DMS153 treated with DMSO at 0.1 percent for 48 hours (cell line): Measurements from ENCODE around the gene LIMK2.
"Not testable (repeated sequence)": the region's sequence is repeated elsewhere in the genome, so short reads cannot be mapped to it uniquely, and the experiment has no call there.

Experiments
- DNase-seq: peaks from one replicate; lab custom pipeline; 2025; ENCODE audit not compliant: unreplicated experiment; lab: John Stamatoyannopoulos, UW

LIMK2 gene

DNA sequence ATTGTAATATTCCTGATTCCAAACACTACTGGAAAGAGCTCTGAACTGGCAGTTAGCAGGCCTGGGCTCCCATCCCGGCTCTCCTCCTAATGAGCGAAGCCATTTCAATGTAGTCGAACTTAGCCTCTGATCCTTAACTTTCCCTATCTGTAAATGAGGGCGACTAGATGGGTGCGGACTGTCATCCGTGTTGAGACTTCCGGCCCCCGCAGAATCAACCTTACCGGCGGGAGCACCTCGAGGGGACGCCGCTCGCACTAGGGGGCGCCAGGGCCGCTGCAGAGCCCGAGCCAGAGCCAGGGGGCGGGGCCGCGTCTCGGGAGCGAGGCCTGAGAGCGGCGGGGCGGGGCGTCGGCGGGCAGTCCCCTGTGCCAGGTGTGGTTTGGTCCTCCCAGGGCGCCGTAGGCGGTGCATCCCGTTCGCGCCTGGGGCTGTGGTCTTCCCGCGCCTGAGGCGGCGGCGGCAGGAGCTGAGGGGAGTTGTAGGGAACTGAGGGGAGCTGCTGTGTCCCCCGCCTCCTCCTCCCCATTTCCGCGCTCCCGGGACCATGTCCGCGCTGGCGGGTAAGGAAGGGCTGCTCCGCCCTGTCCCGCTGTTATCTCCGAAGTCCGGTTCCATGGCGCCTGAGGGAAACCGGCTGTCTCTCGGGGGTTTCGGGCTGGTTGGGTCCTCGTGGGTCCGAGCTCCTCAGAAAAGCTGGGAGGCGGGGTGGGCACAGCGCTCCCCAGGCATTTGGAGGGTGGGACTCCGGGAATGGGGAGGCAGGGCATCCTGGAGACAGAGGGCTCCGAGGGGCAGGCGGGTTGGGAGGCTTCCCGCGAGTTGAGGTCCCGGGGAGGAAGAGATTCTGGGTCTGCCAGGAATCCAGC, at the start of gene LIMK2:
Gene LIMK2 (plus strand): TSS at position 437 of the 869 bp plus-strand sequence. CDS start 111 bp downstream, at position 548.
- peak; percentile 95 for DNase-seq

DNA sequence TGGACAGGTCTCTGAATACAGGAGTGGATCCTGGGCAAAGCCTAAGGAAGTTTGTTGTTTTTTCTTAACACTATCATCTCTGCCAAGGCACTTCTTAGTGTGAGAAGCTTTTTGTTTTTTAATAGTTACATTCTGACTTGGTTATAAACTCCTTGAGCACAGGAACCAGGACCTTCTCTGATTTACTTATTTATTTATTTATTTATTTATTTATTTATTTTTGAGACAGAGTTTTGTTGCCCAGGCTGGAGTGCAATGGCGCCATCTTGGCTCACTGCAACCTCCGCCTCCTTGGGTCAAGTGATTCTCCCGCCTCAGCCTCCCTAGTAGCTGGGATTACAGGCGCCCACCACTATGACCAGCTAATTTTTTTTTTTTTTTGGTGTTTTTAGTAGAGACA, 41.1 kb upstream of the LIMK2 start:
- DNase-seq: no peak

DNA sequence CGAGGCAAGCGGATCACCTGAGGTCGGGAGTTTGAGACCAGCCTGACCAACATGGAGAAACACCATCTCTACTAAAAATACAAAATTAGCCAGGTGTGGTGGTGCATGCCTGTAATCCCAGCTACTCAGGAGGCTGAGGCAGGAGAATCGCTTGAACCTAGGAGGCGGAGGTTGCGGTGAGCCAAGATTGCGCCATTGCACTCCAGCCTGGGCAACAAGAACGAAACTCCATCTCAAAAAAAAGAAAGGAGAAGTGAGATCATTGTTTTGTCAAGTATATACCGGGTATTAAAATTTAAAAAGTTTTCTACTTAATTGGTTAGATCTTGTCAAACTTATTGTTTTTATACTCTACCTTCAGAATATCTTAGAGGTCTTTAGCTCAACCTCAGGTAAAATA, 40.4 kb upstream of the LIMK2 start:
- DNase-seq: not testable (repeated sequence)

DNA sequence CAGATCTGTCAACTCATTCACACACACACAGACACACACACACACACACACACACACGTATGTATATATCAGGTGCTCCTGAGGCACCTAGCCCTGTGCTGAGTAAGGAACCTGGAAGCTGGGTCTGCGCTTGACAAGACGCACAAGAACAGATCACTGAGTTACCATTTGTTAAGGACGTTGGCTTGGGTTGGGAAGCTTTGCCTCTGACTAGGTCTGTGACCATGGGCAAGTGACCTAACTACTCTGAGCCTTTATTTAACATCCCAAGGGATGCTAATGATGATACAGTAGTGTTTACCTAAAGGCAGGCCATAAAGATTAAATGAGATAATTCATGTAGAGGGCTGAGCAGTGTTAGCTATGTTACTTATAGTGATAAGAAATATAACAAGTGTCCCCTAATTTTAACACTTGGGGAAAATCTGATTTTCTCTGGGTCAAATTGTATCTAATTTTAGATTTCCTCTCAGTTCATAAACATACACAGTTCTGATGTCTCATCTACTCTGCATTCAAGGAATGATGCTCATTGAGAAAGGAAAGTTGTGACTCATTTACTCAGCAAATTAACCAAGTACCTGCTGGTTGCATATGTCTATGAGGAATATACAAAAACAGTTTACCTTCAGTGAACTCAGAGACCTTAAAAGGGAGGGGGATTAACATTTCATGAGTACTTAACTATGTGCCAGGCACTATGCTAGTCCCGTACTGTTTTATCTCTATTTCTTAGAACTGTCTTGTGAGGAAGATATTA, 38.5 kb upstream of the LIMK2 start:
- no peak for DNase-seq

DNA sequence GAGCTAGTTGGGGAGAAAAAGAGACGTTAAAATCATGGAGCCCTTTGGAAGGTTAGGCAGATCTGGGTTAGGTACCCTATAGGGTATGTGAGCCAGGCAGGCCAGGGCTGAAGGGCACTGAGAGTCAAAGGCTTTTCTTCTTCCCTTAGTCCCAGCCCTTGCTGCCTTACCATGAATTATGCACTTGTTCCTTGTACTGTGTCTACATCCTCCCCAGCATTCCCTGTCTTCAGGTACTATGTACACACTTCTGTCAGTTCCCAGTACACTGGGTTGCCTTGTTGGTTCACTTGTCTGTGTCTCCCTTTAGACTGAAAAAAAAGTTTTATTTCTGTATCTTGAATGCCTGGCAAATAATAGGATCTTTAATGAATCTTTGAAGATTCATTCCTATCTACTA, 35.2 kb upstream of the LIMK2 start:
- no peak for DNase-seq

DNA sequence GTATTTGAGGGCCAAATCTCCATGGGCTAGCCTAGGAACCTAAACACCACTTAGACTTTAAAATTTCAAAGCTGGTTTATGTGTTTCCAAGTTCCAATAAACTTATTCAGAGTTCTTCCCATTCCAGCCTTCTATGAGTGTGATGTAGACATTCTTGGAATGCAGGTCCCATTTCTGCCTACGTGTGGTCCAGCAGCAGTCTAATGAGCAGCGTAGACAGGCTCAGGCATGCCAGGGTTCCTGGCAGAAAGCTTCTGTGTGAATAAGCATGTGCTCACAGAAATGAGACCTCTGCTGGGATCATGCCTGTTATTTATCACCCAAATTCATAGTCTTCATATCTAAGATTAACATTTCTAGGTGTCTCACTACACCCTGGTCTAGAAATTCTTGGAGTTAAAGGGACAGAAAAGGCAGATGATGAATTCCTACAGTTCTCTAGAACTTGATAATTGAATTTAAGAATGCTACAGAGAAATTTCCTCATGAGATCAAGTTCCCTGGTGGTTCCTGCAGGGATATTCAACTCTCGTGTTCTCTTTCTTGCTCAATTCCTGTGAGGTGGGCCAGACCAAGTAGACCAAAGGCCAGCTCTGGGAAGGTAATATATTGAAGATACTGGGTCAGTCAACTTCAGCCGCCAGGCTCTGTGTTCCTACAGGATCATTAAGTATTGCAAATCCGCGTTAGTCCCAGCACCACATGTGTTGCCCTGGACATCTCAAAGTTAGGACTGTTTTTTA, 34.5 kb upstream of the LIMK2 start:
- no peak for DNase-seq

DNA sequence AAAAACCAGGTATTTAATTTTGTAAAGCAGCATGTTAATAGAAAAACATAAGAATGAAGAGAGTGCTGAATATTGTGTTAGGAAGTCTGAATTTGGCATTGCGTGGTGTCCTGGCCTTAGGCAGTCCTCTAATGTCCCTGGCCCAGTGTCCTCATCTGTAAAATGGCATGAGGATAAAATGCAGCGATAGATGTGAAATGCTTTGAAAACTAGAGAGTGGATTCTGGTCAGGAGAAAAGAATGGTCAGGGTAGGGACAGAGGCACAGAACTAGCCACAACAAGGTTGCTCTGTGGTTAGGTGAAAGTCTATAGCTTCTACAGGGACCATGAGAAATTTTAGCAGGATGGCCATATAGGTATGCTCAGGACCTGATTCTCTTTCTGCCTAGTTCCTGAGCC, 33.2 kb upstream of the LIMK2 start:
- DNase-seq: no peak

DNA sequence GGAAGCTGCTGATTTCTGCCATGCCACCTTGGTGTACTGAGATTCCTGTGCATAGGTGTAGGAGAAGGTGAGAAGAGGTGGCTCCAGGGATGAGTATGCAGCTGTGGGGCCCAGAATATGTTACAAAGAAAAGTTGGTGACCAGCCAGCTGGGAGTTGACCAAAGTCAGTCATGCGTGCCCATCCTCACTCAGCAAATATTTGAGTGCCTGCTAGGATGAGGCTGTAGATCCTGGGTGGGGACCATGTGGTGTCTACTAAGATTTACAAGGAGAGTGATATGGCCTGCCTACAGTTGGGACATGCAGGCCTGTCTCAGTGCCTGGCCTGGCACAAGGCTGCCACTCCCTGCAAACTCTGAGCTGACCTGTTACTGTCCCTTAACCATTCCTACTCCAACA, 32.8 kb upstream of the LIMK2 start:
- DNase-seq: no peak

DNA sequence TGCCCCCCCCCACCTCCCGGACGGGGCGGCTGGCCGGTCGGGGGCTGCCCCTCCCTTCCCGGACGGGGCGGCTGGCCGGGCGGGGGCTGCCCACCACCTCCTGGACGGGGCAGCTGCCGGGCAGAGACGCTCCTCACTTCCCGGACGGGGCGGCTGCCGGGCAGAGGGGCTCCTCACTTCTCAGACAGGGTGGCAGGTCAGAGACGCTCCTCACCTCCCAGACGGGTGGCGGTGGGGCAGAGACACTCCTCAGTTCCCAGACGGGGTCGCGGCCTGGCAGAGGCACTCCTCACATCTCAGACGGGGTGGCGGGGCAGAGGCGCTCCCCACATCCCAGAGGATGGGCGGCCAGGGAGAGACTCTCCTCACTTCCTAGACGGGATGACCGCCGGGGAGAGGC, 28.1 kb upstream of the LIMK2 start:
- no peak for DNase-seq

DNA sequence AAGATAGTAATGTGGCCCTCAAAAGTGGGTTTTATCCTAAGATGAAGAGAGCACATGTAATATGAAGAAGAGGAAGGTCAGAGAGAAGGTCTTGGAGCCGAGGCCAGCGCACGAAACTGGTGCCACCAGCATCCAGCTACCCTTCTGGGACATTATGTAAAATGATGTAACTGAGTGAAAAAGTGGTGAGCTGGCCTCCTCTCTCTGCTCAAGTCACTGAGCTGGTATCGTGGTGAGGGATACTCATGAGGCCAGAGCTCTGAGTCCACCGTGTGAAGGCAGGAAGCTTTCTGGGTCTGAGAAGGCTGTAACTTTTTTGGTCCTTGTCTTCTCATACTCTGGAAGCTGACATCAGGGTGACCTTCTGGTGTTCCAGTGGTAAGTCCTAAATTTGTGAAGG, 27.0 kb upstream of the LIMK2 start:
- no peak for DNase-seq

DNA sequence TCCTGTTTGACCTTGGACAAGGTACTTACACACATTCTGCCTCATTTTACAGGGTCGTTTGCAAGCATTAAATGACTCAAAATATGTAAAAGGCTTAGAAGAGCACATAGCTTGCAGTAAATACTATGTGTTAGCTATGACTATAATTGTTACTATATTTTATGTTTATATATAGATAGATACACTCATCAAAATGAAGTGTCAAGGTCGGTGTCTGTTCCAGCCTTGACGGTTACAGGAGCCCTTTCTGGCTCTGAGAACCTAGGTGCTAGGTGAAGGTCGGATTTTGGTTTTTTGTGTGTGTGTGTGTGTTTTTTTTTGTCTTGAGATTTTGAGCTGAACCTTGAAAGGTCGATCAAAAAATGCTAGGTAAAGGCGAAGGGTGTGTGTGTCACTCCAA, 24.5 kb upstream of the LIMK2 start:
- DNase-seq: no peak

DNA sequence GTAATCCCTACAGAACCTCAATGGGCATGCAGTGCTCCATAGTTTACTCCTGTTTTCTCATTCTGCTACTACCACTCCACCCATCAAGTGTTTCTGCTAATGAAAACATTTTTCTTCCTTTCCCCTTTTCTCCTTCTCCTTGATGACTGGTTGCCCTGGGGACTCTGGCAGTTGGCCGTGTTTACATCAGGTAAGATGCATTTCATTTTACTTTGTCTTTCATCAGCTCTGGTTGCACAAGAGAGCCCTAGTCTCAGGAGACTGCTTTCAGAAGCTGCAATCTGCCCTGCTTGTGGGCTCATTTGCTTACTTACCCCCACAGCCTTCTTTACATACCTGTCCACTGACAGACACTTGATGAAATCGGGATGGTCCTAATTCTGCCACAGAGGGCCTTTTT, 19.6 kb upstream of the LIMK2 start:
- DNase-seq: no peak

DNA sequence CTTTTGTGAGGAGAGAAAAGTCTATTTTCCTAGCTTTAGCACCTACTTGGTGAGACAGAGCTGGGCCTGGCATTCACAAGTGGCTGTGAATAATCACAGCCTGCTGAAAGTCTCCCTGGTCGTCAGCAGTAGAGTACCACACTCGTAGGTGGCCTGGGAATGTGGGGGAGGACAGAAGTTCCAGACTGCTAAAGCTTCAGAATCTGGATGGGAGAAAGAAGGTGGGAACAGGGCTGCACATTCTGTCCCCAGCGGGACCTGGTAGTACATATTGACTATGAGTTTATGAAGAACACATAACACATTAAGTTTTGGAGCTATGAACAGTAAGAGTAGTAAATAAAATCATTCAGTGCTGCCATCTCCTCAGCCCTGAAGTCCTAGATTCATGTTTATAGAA, 19.0 kb upstream of the LIMK2 start:
- DNase-seq: no peak

DNA sequence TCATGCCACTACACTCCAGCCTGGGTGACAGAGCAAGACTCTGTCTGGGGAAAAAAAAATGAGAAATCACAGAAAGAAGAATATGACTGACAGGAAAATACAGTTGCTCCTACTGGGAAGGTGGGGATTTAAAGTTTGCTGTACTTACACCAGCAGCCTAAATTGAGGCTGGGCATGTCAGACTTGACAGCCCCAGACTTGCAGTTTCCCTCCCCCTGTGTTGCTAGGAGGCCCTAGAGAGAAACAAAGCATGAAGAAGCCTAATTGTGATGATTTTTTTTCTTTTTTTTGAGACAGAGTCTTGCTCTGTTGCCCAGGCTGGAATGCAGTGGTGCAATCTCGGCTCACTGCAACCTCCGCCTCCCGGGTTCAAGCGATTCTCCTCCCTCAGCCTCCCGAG, 17.4 kb upstream of the LIMK2 start:
- DNase-seq: not testable (repeated sequence)

DNA sequence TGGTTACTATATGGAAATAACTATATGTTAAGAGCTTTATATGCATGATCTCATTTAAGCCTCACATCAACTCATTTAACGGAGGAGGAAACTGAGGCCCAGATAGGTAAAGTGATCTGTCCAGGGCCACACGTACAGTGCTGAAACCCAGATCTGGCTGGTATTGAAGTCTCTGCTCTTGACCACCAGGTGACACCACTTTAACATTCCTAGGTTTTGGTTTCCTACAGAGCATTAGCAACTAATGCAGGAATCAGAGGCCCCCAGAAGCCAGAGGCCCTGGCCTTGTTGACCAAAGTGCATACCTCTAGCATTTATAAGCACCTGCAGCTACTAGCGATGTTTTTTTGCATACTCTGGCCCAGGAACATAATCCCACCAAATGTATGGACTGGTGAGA, 12.9 kb upstream of the LIMK2 start:
- no peak for DNase-seq

DNA sequence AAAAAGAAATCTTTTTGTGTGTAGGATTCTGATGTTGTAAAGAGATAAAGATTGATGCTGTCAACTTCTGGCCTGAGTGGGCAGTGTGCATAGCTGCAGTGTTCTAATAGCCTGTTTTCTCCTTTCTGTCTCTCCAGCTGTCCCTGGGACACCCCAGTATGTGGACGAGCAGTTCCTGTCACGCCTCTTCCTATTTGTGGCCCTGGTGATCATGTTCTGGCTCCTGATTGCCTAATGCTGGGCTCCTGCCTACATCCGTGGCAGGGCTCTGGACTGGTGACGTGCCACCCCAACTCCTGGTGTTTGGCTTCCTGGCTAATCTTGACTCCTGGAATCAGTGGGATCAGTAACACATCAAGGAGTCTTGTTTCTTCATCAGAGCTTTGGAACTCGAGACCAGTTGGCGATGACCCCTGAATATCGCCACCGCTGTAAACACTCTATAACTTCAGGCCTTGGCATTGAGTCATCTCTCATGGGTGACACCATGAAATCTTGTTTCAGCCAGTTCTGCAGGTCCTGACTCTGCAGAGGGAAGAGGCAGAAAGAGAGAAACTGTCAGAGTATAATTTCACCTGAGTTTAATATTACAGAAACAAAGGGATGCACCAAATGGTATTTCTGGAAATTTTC, 7.6 kb upstream of the LIMK2 start:
- not testable (repeated sequence) for DNase-seq

DNA sequence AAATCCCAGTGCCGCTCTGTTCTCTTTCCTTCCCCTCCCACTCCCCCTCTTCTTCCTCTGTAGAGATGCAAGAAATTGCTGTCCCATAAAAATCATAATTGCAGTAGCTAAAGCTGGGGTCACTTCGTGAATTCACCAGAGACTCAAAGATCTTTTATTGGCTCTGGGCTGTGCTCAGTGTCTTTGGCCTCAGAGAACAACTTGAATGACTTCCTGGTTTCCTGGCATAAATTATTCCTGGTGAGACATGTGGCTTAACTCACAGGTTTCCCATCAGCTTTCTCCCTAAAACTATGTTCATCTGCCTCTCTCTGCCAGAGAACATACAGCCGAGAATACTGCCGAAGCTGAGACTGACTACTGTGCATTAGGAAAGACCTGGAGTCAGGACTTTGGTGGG, 7.0 kb upstream of the LIMK2 start:
- not testable (repeated sequence) for DNase-seq

DNA sequence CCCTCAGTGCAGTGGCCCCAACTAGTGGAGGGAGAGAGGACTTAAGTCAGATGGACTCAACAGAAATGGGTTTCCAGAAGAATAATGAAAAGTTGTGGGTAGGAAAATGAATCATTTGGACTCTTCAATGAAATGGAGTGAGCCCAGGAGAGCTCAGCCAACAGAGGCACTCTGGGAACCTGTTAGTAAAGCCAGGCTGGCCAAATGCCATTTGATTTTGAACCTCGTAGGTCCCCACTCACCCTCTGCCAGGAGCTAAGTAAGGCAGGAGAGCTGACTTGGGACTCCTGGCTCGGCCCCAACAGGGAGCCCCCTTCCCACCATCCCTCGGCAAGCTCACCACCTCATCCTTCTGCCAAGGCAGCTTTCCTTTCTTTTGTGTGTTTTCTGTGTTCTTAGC, 5.6 kb upstream of the LIMK2 start:
- DNase-seq: not testable (repeated sequence)

DNA sequence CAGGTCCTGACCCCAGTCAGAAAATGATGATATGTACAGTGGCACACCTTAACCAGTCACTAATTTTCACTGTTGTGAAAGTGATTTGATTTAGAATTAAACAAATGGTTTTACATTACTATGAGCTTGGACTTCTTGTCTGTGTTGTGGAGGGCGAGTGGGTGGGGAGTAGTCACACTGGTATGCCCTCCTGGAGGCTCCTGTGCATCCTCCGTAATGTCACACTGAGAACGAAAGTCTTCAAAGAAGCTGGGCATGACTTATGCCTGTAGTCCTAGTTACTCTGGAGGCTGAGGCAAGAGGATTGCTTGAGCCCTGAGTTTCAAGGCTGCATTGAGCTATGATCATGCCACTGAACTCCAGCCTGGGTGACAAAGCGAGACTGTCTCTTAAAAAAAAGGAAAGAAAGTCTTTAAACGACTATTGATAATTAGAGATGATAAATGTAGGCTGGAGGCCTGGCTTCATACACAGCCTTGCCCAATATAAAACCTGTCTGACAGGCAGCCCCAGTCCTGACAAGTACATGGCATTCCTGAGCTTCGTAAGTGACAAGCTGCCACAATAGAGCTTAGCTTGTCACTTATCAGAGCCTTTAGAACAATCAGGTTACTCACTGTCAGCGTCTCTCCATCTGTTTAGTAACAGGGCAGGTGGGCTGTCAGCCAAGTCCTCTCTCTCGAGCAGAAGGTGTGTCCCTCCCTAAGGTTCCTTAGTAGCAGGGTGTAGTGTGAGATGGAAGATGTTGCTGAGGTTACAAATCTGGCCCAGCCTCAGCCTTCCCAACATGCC, 5.0 kb upstream of the LIMK2 start:
- DNase-seq: no peak
